Measurements from ENCODE around the gene STRIP2.

DNA sequence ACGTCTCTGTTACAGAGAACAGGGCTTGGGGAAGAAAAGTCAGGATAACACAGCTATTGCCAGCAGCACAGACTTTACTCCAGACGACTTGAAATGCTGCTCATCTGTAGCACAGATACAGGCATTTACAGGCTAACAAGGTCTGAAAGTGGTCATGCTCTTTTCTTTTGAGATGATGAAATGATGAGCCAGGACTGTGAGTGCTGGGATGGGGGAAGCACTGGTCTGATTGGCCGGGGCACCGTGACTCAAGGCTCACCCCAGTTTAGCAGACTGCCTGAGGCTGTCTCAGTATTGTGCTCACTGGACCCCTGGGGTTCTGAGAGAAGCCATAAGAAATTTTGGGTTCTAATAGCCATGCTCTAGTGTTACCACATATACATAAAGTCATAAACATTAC lies 80.5 kb downstream of the STRIP2 start:
- TF ChIP-seq, protein P1, sequence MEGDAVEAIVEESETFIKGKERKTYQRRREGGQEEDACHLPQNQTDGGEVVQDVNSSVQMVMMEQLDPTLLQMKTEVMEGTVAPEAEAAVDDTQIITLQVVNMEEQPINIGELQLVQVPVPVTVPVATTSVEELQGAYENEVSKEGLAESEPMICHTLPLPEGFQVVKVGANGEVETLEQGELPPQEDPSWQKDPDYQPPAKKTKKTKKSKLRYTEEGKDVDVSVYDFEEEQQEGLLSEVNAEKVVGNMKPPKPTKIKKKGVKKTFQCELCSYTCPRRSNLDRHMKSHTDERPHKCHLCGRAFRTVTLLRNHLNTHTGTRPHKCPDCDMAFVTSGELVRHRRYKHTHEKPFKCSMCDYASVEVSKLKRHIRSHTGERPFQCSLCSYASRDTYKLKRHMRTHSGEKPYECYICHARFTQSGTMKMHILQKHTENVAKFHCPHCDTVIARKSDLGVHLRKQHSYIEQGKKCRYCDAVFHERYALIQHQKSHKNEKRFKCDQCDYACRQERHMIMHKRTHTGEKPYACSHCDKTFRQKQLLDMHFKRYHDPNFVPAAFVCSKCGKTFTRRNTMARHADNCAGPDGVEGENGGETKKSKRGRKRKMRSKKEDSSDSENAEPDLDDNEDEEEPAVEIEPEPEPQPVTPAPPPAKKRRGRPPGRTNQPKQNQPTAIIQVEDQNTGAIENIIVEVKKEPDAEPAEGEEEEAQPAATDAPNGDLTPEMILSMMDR (IDR thresholded peaks at IDR 0.05): no peak
- TF ChIP-seq POLR2A (IDR thresholded peaks at IDR 0.05) (no peak), POLR2AphosphoS5 (IDR thresholded peaks at IDR 0.05; ENCODE audit: insufficient read depth in 1 of 2, low read depth in 1 of 2) (no peak)

Data from vagina (tissue), 2 donors.